COLO668 (cell line): ENCODE results near the gene GJD4.

Source experiments
- DNase-seq: peaks from one replicate; lab custom pipeline; 2025; ENCODE audit not compliant: unreplicated experiment; lab: John Stamatoyannopoulos, UW

GJD4 gene

DNA sequence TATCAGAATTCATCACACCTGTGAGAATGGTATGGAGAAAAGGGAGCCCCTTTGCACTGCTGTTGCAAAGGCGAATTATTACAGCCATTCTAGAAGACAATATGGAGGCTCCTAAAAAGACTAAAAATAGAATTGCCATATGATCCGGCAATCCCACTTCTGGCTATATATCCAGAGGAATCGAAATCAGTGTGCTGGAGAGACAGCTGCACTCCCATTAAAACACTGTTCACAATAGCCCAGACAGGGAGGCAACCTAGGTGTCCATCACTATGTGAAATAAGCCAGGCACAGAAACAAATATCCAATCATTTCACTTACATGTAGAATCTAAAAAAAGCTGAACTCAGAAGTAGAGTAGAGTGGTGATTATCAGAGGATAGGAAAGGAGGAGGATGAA, 26.0 kb upstream of the GJD4 start:
- DNase-seq = no peak

DNA sequence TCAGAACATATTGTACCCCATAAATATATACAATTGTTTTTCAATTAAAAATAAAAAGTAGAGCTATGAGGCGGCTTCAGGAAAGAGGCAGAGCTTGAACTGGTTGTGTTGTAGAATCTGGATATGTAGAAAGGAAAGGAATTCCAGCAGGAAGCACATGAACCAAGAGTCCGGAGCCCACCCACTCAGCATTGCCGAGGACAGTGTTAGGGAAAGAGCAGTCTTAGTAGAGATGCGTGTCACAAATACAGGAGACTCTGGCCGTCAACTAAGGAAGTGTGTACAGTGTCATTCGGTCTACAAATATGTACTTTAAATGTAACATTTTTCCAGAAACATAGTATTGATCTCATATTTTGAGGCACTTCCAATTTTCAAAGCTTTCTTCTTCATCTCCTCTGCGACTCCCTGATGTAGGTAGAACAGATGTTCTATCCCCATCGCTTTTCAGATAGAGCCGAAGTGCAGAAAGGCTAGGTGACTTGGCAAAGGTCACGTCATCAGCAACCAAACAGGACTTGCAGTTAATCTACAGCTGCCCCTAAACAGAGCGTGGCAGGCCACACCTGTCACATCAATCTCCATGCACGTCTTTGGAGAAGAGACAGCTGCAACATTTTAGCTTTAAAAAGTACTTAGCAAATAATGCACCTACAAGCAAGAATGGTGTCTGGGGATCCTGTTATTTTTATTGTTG, 25.3 kb upstream of the GJD4 start:
- DNase-seq = peak; percentile 41

DNA sequence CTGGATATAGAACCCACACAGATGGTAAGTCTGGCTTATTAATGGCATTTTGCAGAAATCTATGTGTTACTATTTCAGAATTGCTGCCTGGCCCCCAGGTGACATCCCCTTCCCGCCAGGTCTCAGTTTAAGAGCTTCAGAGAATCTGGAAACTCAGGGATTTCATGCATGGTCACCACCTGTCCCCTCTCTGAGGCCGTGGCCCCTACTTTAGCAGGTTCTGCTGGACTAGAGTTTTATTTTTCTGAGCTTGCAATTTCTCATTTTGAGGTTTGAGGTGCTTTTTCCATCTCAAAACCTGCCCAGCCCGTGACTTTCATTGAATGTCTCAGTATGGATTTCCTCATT, 24.7 kb upstream of the GJD4 start:
- DNase-seq = no peak

DNA sequence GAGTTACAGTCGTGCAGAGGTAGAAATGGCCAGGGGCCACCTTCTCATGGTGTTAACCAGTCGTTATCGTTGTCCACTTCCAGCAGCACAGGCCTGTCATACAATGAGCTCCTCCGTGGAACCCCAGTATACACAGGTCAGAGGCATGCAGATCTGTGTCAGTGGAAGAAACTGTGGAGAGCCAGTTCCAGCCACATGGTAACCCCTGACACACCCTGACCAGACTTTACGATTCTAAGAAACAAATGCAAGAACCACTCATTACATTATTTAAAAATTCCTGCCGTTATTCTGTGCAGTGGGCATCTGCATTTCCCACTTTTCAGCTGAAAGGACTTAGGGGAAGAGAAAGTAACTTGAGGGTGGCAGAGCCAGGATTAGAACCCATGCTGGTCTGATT, 23.5 kb upstream of the GJD4 start:
- no peak for DNase-seq

DNA sequence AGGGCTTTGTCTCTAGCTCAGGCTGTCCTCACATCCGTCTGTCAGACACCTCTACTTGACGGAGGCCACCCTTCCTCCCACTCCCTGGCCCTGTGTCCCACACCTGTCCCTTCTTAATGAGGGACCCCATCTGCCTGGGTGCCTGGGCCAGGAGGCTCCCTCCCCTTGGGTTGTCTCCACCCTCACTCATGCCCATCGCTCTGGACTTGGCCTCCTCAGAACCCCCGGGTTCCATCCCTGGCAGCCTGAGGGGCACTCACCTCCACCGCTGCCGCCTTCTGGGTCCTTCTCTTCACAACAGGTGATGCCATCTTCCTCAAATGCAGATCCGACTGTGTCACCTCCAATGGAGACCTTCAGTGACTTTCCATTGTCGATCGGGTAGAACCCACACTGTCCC, 20.2 kb upstream of the GJD4 start:
- no peak for DNase-seq

DNA sequence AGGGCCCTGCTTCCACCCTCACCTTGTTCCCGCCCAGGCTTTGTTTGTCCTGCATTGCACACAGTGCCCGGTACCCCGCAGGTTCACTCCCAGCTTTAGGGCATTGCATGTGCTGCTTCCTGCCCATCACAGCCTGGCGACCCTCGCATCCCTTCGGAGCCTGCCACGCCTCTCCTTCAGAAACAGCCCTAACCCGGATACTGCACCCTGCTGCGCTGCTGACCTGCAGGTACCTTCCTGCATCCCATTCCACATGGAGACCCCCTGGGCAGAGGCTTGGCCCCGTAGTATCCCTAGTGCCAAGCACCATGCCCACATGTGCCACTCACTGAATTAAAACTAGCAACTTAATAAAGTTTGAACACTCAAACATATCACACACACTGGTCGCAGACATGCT, 19.8 kb upstream of the GJD4 start:
- DNase-seq = no peak

DNA sequence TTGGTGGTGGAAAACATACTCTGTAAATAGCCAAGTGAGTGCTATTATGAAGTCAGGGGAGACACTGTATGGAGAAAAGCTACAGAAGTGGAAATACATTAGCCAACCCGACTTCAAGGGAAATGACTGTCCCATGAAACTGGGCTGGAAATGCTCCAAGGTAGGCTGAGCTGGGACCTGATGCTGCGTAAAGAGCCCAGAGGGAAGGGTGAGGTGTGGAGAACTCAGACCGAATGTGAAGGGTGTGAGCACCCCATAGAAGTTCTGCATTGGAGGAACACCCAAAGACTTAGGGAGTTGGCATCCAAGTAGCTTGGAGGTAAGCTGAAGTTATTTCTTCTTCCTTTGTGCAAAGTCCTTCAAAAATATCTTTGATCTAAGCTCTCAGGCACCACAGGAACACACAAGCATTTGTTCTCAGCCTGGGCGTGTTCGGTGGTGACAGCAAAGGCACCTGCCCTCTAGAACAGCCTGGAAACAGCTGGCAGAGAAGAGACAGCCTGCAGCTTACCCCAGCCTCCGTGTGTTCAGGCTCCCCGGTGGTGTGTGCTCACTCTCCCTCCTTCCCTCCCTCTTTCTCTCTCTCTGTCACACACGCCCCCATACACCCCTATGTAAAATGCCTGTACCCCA, 19.1 kb upstream of the GJD4 start:
- no peak for DNase-seq

DNA sequence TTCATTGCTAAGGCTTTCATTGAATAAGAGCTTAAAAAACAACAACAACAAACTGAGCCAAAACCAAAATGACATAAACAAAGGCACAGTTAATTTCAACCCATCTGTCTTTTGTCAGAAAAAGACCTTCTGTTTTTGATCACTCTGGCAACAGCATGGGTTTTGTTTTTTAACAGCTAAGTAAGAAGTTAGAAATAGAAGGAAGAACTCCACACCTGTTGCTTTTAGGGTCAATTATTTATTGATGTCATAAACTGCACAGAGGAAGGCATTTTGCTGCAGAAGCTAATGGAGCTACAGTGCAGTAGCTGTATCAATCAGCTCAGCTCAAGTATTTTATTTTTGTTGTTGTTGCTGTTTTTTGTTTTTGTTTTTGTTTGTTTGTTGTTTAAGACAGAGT, 16.3 kb upstream of the GJD4 start:
- DNase-seq = no peak

DNA sequence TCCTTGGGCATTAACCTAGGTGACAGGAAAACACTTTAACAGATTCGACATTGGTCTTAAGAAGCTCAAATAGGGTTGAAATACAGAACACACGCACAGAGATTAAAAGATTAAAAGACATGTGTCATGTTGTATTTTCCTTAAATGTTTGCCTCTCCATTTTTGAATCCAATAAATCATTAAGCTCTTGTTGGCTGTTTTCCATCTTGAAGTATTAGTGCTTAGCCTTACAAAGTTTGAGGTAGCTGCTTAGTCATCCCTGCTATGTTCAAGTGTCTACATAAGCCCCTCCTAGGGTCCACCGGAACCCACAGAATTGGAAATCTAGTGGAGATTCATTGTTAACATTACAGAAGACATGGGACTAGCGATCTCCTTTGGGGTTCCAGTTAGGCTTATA, 12.7 kb upstream of the GJD4 start:
- no peak for DNase-seq

DNA sequence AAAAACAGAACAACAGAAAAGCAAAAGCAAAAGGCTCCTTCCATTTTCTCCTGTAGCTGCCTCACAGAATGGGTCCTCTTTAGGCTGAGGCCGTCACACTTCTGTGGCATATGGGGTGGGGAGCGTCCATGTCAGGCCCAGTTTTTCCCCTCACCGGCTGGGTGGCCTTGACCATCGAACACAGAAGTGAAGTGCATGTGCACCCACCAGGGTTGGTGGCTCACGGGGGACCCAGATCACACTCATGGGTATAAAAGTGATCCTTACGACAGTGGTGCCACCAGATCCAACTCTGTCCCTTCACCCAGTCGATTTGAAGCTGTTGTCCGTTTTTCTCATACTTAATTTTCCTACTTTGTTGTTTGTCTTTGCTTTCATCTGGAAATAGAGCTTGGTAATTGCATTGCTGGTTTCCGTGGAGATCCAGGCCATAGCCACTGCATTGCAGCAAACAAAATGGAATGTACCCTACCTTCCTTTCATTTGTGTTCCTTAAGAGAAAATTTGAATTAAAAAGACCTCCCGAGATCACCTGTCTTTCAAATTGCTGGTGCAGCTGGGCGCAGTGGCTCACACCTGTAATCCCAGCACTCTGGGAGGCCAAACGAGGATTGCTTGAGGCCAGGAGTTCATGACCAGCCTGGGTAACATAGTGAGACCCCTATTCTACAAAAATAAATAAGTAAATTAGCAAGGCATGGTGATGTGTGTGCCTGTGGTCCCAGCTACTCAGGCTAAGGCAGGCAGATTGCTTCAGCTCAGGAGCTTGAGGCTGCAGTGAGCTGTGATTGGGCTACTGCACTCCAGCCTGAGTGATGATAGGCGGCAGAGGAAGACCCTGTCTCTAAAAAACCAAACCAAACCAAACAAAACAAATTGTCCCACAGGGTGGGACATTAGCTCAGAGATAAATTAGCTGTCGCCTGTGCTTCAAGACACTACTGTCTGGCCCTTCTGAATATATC, 10.7 kb upstream of the GJD4 start:
- no peak for DNase-seq

DNA sequence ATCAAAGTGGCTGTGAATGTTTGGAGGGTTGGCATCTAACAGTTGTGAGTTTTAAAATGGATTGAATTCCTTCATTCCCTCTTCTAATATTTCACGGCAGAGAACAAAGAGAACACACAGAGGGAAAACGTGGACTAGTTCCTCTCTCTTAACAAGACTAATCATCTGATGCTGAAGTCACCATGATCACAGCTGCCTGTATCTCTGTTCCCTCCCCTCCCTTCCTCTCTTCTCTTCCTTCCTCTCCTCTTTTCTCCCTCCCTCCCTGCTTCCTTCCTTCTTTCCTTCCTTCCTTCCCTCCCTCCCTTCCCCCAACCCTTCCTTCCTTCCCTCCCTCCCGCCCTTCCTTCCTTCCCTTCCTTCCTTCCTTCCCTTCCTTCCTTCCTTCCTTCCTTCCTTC, 10.0 kb upstream of the GJD4 start:
- DNase-seq = no peak

DNA sequence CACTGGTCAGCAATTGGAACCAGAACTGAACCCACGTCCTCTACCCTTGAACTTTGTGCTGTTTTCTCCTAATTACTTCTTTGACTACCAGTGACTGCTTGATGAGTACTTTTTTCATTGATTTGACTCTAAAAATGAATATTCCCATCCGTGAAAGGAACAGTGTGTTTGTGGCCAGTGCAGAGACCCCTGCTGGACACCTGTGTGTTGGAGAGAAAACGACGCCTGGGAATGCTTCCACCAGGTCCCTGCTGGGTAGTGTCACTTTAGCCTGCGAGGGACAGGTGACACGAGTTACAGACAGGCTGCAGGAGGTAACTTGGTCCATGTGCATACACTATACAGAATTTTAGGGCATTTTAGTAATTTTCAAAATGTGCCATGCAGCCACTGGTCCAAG, 6.8 kb upstream of the GJD4 start:
- DNase-seq = no peak

DNA sequence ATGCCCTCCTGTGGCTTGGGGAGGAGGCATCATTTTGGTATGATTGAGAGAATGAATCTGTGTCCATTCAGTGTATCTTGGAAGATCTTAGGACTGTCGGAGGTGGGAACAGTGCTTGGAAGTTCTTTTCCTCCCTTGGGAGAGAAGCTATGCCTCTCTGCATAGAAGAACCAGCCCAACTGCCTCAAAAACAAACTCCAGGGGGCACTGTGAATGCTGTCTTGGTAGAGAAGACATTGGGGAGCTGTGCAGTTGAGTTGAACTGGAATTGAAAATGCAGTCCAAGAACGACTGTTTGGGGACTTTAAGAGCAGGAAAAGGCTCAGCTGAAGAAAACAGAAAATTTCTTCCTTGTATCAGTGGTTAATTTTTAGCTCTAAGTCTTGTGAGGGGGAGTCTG, 4.9 kb upstream of the GJD4 start:
- DNase-seq = no peak

DNA sequence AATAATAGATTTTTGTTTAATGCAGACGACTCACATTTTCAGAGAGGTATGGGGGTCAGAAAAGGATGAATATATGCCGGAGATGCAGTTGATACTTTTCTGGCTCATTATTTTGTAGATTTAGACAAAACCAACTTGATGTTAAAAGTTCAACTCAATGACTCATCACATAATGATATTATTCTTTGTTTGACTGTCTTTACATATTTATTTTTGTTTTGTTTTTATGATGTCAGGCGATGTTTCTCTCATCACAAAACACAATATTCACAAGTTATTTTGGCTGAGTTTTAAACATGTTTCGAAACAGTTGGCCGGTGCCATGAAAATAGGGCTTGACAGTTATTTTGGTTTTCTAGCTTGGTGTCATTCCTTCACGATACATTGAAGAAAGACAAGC, 1.3 kb downstream of the GJD4 start:
- DNase-seq = no peak

DNA sequence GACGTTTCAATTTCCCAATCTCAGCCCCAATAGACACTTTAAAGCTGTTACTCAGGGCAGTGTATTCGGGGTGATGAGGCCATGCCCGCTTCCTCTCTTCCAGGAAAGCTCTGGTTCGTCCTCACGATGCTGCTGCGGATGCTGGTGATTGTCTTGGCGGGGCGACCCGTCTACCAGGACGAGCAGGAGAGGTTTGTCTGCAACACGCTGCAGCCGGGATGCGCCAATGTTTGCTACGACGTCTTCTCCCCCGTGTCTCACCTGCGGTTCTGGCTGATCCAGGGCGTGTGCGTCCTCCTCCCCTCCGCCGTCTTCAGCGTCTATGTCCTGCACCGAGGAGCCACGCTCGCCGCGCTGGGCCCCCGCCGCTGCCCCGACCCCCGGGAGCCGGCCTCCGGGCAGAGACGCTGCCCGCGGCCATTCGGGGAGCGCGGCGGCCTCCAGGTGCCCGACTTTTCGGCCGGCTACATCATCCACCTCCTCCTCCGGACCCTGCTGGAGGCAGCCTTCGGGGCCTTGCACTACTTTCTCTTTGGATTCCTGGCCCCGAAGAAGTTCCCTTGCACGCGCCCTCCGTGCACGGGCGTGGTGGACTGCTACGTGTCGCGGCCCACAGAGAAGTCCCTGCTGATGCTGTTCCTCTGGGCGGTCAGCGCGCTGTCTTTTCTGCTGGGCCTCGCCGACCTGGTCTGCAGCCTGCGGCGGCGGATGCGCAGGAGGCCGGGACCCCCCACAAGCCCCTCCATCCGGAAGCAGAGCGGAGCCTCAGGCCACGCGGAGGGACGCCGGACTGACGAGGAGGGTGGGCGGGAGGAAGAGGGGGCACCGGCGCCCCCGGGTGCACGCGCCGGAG, 2.6 kb downstream of the GJD4 start:
- peak; percentile 5 for DNase-seq

DNA sequence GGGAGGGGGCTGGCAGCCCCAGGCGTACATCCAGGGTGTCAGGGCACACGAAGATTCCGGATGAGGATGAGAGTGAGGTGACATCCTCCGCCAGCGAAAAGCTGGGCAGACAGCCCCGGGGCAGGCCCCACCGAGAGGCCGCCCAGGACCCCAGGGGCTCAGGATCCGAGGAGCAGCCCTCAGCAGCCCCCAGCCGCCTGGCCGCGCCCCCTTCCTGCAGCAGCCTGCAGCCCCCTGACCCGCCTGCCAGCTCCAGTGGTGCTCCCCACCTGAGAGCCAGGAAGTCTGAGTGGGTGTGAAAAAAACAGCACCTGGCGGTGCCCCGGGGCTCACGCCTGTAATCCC, 3.2 kb downstream of the GJD4 start:
- DNase-seq = no peak

DNA sequence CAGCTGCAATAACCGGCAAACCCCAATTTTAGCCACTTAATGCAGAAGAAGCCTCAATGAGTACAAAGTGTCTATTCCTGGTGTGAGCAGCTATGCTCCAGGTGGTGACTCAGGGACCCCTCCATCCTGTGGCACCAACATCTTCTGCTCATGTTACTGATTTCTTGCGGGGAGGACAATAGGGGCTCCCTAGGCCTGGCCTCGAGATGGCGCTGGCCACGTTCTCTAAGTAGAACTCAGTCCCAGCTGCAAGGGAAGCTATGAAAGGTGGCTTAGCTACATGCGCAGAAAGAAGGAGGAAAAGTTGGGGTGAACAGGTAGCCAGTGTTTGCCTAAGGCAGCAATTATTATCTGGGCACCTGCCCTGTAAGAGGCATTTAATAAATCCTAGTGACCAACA, 6.6 kb downstream of the GJD4 start:
- no peak for DNase-seq

DNA sequence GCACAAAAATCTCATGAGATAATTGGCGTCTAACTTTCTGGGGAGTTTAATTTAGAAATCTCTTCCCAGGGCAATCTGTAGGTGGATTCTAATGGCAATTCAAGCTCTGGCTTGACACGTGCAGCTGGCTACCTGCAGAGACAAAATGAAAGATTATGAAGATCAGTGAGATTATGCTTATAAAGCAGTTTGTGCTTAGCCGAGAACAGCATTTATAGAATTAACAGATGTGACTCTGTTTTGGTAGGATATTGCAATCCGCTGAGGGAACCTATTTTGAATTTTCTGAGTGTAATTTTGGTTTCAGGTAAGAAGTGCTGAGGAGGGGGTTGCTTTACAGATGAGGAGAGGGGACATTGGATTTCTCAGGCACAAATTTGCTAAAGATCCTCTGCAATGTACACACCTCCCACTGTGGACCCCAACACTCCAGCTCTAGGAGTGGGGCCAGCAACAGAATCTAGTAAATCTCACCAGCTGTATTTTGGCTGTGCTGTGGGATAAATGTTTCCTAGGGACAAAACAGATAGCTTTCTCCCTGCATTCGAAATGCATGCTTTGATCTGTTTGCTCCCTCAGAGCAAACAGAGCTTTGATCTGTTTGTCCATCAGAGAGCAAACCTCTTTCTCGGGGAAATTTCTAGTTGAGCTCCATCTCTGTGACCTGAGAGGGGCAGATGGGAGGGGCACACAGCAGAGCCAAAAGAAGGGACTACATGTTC, 7.4 kb downstream of the GJD4 start:
- DNase-seq = no peak

DNA sequence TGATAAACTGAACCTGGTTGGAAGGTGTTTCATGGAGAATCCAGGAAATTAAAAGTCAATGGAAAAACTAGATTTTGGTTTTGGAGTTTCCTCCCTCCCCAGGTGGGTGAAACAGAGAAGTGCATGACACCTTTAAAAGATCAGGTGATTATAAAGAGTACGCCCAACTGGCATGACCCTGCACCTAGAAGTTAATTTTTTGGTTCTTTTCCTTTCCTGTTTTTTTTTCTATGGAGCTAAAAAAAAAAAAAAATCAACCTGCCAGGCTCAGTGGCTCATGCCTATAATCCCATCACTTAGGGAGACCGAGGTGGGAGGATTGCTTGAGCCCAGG, 7.9 kb downstream of the GJD4 start:
- DNase-seq = no peak

DNA sequence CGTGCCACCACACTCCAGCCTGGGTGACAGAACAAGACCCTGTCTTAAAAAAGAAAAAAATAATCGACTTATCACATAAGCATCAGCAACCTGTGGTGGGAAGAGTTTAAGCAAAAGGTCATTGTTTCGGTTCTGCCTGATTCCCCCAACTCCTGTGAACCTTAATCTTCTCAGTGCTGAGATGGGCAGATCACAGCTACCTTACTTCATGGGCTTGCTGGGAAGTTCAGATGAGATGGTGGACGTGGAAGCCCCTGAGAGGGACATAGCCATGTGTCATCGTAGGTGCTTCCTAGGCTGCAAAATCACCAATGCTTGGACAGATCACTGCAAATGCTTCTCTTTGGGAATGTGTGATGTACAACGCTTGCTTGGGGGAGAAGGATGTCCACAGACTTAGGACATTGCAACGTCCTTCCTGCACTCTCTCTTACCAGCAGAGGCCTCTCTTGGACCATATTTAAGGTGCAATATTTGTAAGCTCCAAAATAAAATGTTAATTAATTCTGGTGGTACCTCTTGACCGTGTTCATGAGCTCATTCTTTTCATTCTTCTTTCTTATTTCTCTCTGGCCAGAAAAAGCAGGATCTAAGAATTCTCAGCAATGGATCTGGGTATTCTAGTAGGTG, 8.6 kb downstream of the GJD4 start:
- no peak for DNase-seq
